ENCODE results near the gene RTN3. TPM values are rescaled to one million over a fixed set of nuclear protein-coding genes. Genes with fewer than 3 reads are reported as not detected.

The RTN3 gene
- total RNA-seq, 2 donors from 2014 or later = 128 to 160 TPM

DNA sequence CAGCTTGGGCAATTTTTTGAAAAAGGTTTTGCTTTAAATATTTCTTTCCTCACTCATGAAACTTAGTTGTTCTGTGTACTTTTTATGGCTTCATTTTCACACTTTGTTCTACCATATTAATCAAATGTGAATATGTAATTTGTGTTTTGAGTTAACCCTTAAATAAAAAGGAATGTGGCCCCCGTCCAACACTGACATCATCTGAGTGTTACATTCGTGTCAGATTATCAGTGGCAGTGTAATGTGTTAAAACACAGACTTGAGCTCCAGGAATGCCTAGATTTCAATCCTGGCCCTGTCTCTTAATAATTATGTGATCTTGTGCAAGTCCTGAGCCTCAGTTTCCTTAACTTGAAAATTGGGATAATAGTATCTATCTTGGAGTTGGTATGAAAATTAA is 5.6 kb downstream of the RTN3 start:
- Mint-ChIP-seq H3K27me3 (ENCODE audit: insufficient read depth) (no peaks in the 10 kb centered on the region), H3K4me3 (no peak overlapping the region), H3K36me3 (ENCODE audit: low read depth) (peaks cover 9% of the 10 kb centered on the region), H3K4me1 (peaks cover 21% of the 10 kb centered on the region), H3K27ac (no peak overlapping the region), H3K9me3 (no peaks in the 10 kb centered on the region)
- Histone ChIP-seq H3K4me1 (ENCODE audit: control insufficient read depth, insufficient read depth, low read length) (no peaks in the 10 kb centered on the region), H3K9me3 (ENCODE audit: control insufficient read depth, low read length) (no peaks in the 10 kb centered on the region), H3K36me3 (ENCODE audit: control insufficient read depth, insufficient read depth, low read length) (no peaks in the 10 kb centered on the region), H3K27me3 (ENCODE audit: control insufficient read depth, insufficient read depth, low read length, poor library complexity, severe bottlenecking) (no peaks in the 10 kb centered on the region), H3K4me3 (ENCODE audit: low read length) (no peak overlapping the region), H3K9ac (ENCODE audit: extremely low read depth, low read length, poor library complexity, severe bottlenecking) (no peak overlapping the region), H3K27ac (ENCODE audit: low read depth, low read length) (no peak overlapping the region)
- TF ChIP-seq, protein P1, sequence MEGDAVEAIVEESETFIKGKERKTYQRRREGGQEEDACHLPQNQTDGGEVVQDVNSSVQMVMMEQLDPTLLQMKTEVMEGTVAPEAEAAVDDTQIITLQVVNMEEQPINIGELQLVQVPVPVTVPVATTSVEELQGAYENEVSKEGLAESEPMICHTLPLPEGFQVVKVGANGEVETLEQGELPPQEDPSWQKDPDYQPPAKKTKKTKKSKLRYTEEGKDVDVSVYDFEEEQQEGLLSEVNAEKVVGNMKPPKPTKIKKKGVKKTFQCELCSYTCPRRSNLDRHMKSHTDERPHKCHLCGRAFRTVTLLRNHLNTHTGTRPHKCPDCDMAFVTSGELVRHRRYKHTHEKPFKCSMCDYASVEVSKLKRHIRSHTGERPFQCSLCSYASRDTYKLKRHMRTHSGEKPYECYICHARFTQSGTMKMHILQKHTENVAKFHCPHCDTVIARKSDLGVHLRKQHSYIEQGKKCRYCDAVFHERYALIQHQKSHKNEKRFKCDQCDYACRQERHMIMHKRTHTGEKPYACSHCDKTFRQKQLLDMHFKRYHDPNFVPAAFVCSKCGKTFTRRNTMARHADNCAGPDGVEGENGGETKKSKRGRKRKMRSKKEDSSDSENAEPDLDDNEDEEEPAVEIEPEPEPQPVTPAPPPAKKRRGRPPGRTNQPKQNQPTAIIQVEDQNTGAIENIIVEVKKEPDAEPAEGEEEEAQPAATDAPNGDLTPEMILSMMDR (conservative IDR thresholded peaks at IDR 0.05) = no peak
- 90 to 98% methylated on average over 2 of the region's 2 CpGs for WGBS, 2 experiments (ENCODE audit: insufficient coverage in 1 of 2, insufficient read length in 1 of 2)
- no peak for DNase-seq

- H3K27ac ChIP-seq (ENCODE audit: low read depth, low read length) = no peak overlapping the region
- WGBS, 2 experiments (ENCODE audit: insufficient coverage in 1 of 2, insufficient read length in 1 of 2) = 100% methylated on average over 1 of the region's 1 CpG; no CpG with 5 or more reads in 1 of the 2 experiments
Measured at GRCh38 chr11:63687845-63688244, 6.5 kb downstream of the RTN3 start.

DNA sequence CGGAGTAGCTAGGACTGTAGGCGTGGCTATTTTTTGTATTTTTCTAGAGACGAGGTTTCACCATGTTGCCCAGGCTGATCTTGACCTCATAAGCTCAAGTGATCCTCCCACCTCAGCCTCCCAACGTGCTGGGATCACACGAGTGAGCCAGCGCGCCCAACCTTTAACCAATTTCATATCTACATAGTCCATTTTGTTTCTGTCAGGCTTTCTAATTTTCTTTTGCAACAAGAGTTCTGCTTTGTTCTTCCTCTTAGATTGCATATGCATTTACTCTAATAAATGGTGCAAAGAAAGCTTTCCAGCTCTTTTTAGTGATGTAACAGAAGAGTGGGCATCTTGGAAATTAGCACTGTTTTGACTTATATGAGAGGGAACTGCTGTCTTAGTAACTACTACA is 13.3 kb downstream of the RTN3 start:
- Histone ChIP-seq H3K36me3 (ENCODE audit: control insufficient read depth, insufficient read depth, low read length) (no peaks in the 10 kb centered on the region), H3K9me3 (ENCODE audit: control insufficient read depth, low read length) (no peaks in the 10 kb centered on the region), H3K27ac (ENCODE audit: low read depth, low read length) (no peak overlapping the region), H3K4me1 (ENCODE audit: control insufficient read depth, insufficient read depth, low read length) (no peaks in the 10 kb centered on the region), H3K9ac (ENCODE audit: extremely low read depth, low read length, poor library complexity, severe bottlenecking) (no peak overlapping the region), H3K4me3 (ENCODE audit: low read length) (no peak overlapping the region), H3K27me3 (ENCODE audit: control insufficient read depth, insufficient read depth, low read length, poor library complexity, severe bottlenecking) (no peaks in the 10 kb centered on the region)
- 91 to 95% methylated on average over 7 of the region's 7 CpGs for WGBS, 2 experiments (ENCODE audit: insufficient coverage in 1 of 2, insufficient read length in 1 of 2)
- DNase-seq = no peak
- Mint-ChIP-seq H3K27ac (no peak overlapping the region), H3K4me1 (peaks cover 11% of the 10 kb centered on the region), H3K27me3 (ENCODE audit: insufficient read depth) (no peaks in the 10 kb centered on the region), H3K4me3 (no peak overlapping the region), H3K36me3 (ENCODE audit: low read depth) (peaks cover 2% of the 10 kb centered on the region), H3K9me3 (no peaks in the 10 kb centered on the region)
- TF ChIP-seq, protein P1 (conservative IDR thresholded peaks at IDR 0.05) = no peak

More at GRCh38 chr11:63687845-63688244, 6.5 kb downstream of the RTN3 start:
- H3K9me3 ChIP-seq (ENCODE audit: control insufficient read depth, low read length) = no peaks in the 10 kb centered on the region
- TF ChIP-seq, protein P1 (conservative IDR thresholded peaks at IDR 0.05) = no peak
- DNase-seq = no peak
- H3K36me3 ChIP-seq (ENCODE audit: control insufficient read depth, insufficient read depth, low read length) = no peaks in the 10 kb centered on the region
- peaks cover 9% of the 10 kb centered on the region for H3K36me3 Mint-ChIP-seq (ENCODE audit: low read depth)
- peaks cover 15% of the 10 kb centered on the region for H3K4me1 Mint-ChIP-seq
- H3K27me3 Mint-ChIP-seq (ENCODE audit: insufficient read depth) = no peaks in the 10 kb centered on the region
- no peak overlapping the region for H3K9ac ChIP-seq (ENCODE audit: extremely low read depth, low read length, poor library complexity, severe bottlenecking)
- H3K4me1 ChIP-seq (ENCODE audit: control insufficient read depth, insufficient read depth, low read length) = no peaks in the 10 kb centered on the region
- no peak overlapping the region for H3K4me3 Mint-ChIP-seq
- H3K4me3 ChIP-seq (ENCODE audit: low read length) = no peak overlapping the region
- H3K9me3 Mint-ChIP-seq = no peaks in the 10 kb centered on the region
- no peak overlapping the region for H3K27ac Mint-ChIP-seq
- no peaks in the 10 kb centered on the region for H3K27me3 ChIP-seq (ENCODE audit: control insufficient read depth, insufficient read depth, low read length, poor library complexity, severe bottlenecking)
